ENCODE measurements around the gene RAB11FIP3. TPM values are rescaled to one million over a fixed set of nuclear protein-coding genes. Genes with fewer than 3 reads are reported as not detected.

RAB11FIP3 gene
- total and polyA plus RNA-seq, 10 of the 15 experiments (the other 5 are each of a cell fraction or from before 2014, with no cell fraction given) = 1.2 to 27.3 (median 7.7) TPM

GRCh38 chr16:440627-441026 lies 15.2 kb downstream of the RAB11FIP3 start:
- Histone ChIP-seq H3K9me3 (replicated peaks; ENCODE audit: control insufficient read depth, insufficient read depth, low read length) (no peaks in the 10 kb centered on the region), H3K4me1 (ENCODE audit: control insufficient read depth, insufficient read depth, low read length) (no peaks in the 10 kb centered on the region), H2AFZ (ENCODE audit: control insufficient read depth, low read depth, low read length) (no peak overlapping the region), H3K36me3 (ENCODE audit: control insufficient read depth in 2 of 2, insufficient read depth in 2 of 2, low read length in 1 of 2) (no peaks in the 10 kb centered on the region; a peak in 1 of 4 replicates), H3K4me2 (ENCODE audit: control insufficient read depth, insufficient read depth) (no peak overlapping the region), H3K79me2 (ENCODE audit: control insufficient read depth, insufficient read depth, low read length) (no peaks in the 10 kb centered on the region; the same call in 1 of the 2 replicates), H3K27me3 (replicated peaks in 1 of 2; ENCODE audit: control insufficient read depth in 2 of 2, insufficient read depth in 2 of 2, low read length in 1 of 2) (no peaks in the 10 kb centered on the region), H3K4me3 (no peak overlapping the region), H3K9ac (ENCODE audit: control insufficient read depth, insufficient read depth, low read length) (no peak overlapping the region), H4K20me1 (ENCODE audit: control insufficient read depth, insufficient read depth) (no peaks in the 10 kb centered on the region), H3K27ac (ENCODE audit: control insufficient read depth, insufficient read depth) (no peak overlapping the region)
- BruUV-seq (replicated peaks) = no TSS peak
- intact Hi-C loops (cut with micrococcal nuclease; ENCODE audit: unreplicated experiment) (no loop called here), in situ Hi-C loops (cut with MboI) (no loop called here)
- SMC1A ChIA-PET (ENCODE audit: uncharacterized antibody, unreplicated experiment) = no interaction called here
- POLR2A ChIA-PET = no interaction called here
- TF ChIP-seq WRNIP1 (IDR thresholded peaks at IDR 0.05; ENCODE audit: borderline replicate concordance, low read depth, low read length) (no peak), STAT3 (IDR thresholded peaks at IDR 0.05; ENCODE audit: low read depth, low read length) (no peak), CREB1 (IDR thresholded peaks at IDR 0.05; ENCODE audit: low read depth) (no peak), POU2F2 (IDR thresholded peaks at IDR 0.05; ENCODE audit: borderline replicate concordance, low read depth, low read length) (no peak)
- WGBS (ENCODE audit: insufficient coverage, insufficient replicate concordance, low lambda C conversion rate, missing lambda C conversion rate) = 91% methylated on average over 4 of the region's 6 CpGs
- FAIRE-seq (no peak), DNase-seq (ENCODE audit: low read depth, low spot score) (no peak), ATAC-seq (no peak)
- CTCF ChIA-PET = no interaction called here
- RAD21 ChIA-PET (ENCODE audit: unreplicated experiment) = no interaction called here

- no peak overlapping the region for H3K4me3 ChIP-seq
- WGBS (ENCODE audit: insufficient coverage, insufficient replicate concordance, low lambda C conversion rate, missing lambda C conversion rate) = 98% methylated on average over 6 of the region's 6 CpGs
- FAIRE-seq = no peak
- ChIA-PET RAD21 (ENCODE audit: unreplicated experiment) (no interaction called here), SMC1A (ENCODE audit: uncharacterized antibody, unreplicated experiment) (no interaction called here), CTCF (no interaction called here), POLR2A (no interaction called here)
- BruUV-seq (replicated peaks) = no TSS peak
- no peaks in the 10 kb centered on the region for H3K9me3 ChIP-seq (replicated peaks; ENCODE audit: control insufficient read depth, insufficient read depth, low read length)
- intact Hi-C loops (cut with micrococcal nuclease; ENCODE audit: unreplicated experiment) (no loop called here), in situ Hi-C loops (cut with MboI) (no loop called here)
- no peak overlapping the region for H3K9ac ChIP-seq (ENCODE audit: control insufficient read depth, insufficient read depth, low read length)
- H3K4me1 ChIP-seq (ENCODE audit: control insufficient read depth, insufficient read depth, low read length) = no peaks in the 10 kb centered on the region
- no peak overlapping the region for H3K4me2 ChIP-seq (ENCODE audit: control insufficient read depth, insufficient read depth)
- H4K20me1 ChIP-seq (ENCODE audit: control insufficient read depth, insufficient read depth) = no peaks in the 10 kb centered on the region
- H3K27me3 ChIP-seq (replicated peaks in 1 of 2; ENCODE audit: control insufficient read depth in 2 of 2, insufficient read depth in 2 of 2, low read length in 1 of 2) = no peaks in the 10 kb centered on the region
- no peak overlapping the region for H3K27ac ChIP-seq (ENCODE audit: control insufficient read depth, insufficient read depth)
- H3K79me2 ChIP-seq (ENCODE audit: control insufficient read depth, insufficient read depth, low read length) = no peaks in the 10 kb centered on the region; the same call in 1 of the 2 replicates
- no peak for DNase-seq (ENCODE audit: low read depth, low spot score)
- no peaks in the 10 kb centered on the region; a peak in 1 of 4 replicates for H3K36me3 ChIP-seq (ENCODE audit: control insufficient read depth in 2 of 2, insufficient read depth in 2 of 2, low read length in 1 of 2)
- H2AFZ ChIP-seq (ENCODE audit: control insufficient read depth, low read depth, low read length) = no peak overlapping the region
- ATAC-seq = no peak
- TF ChIP-seq NR2C2 (IDR thresholded peaks at IDR 0.05; ENCODE audit: borderline replicate concordance, control insufficient read depth, insufficient read length, low read depth) (no peak), SREBF1 (IDR thresholded peaks at IDR 0.05; ENCODE audit: low read length) (no peak), NFXL1 (IDR thresholded peaks at IDR 0.05; ENCODE audit: borderline replicate concordance) (no peak), IKZF2 (IDR thresholded peaks at IDR 0.05) (no peak), RAD51 (IDR thresholded peaks at IDR 0.05) (no peak), GABPA (IDR thresholded peaks at IDR 0.05; ENCODE audit: low read depth) (no peak), ESRRA (IDR thresholded peaks at IDR 0.05; ENCODE audit: low read length) (no peak)
- TF ChIP-seq, protein P1, sequence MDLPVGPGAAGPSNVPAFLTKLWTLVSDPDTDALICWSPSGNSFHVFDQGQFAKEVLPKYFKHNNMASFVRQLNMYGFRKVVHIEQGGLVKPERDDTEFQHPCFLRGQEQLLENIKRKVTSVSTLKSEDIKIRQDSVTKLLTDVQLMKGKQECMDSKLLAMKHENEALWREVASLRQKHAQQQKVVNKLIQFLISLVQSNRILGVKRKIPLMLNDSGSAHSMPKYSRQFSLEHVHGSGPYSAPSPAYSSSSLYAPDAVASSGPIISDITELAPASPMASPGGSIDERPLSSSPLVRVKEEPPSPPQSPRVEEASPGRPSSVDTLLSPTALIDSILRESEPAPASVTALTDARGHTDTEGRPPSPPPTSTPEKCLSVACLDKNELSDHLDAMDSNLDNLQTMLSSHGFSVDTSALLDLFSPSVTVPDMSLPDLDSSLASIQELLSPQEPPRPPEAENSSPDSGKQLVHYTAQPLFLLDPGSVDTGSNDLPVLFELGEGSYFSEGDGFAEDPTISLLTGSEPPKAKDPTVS (IDR thresholded peaks at IDR 0.05; ENCODE audit: low read depth, low read length) = no peak
- TF ChIP-seq, protein P2, sequence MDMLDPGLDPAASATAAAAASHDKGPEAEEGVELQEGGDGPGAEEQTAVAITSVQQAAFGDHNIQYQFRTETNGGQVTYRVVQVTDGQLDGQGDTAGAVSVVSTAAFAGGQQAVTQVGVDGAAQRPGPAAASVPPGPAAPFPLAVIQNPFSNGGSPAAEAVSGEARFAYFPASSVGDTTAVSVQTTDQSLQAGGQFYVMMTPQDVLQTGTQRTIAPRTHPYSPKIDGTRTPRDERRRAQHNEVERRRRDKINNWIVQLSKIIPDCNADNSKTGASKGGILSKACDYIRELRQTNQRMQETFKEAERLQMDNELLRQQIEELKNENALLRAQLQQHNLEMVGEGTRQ (IDR thresholded peaks at IDR 0.05; ENCODE audit: borderline replicate concordance, low read depth, low read length) = no peak
- TF ChIP-seq, protein P3, sequence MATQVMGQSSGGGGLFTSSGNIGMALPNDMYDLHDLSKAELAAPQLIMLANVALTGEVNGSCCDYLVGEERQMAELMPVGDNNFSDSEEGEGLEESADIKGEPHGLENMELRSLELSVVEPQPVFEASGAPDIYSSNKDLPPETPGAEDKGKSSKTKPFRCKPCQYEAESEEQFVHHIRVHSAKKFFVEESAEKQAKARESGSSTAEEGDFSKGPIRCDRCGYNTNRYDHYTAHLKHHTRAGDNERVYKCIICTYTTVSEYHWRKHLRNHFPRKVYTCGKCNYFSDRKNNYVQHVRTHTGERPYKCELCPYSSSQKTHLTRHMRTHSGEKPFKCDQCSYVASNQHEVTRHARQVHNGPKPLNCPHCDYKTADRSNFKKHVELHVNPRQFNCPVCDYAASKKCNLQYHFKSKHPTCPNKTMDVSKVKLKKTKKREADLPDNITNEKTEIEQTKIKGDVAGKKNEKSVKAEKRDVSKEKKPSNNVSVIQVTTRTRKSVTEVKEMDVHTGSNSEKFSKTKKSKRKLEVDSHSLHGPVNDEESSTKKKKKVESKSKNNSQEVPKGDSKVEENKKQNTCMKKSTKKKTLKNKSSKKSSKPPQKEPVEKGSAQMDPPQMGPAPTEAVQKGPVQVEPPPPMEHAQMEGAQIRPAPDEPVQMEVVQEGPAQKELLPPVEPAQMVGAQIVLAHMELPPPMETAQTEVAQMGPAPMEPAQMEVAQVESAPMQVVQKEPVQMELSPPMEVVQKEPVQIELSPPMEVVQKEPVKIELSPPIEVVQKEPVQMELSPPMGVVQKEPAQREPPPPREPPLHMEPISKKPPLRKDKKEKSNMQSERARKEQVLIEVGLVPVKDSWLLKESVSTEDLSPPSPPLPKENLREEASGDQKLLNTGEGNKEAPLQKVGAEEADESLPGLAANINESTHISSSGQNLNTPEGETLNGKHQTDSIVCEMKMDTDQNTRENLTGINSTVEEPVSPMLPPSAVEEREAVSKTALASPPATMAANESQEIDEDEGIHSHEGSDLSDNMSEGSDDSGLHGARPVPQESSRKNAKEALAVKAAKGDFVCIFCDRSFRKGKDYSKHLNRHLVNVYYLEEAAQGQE (IDR thresholded peaks at IDR 0.05; ENCODE audit: low read depth, low read length) = no peak
These were observed 16.0 kb downstream of the RAB11FIP3 start for GRCh38 chr16:441447-441846.
